Measurements from ENCODE around the gene HNF4A.
"Not testable (repeated sequence)": the region's sequence is repeated elsewhere in the genome, so short reads cannot be mapped to it uniquely, and the experiment has no call there.

Gene HNF4A

DNA sequence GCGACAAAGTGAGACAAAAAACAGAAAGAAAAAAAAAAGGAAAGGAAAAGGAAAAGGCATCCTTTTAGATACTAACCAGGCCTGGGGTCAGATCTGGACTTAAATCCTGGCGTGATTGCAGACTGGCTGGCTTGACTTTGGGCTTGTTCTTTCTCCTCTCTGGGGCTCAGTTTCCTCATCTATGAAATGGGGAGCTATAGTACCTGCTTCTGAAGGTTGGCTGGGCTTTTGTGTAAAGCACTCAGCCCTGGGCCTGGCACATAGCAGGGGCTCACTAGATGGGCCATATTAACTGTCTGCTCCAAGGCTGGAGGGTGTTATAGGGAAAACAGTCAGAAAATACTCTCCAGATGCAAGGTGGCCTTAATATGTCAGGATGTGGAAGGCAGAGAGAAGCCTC is 19.8 kb upstream of the HNF4A start:
- Histone ChIP-seq H3K36me3 (ENCODE audit: insufficient read depth, insufficient read length, low read length) (no peaks in the 10 kb centered on the region), H3K27me3 (ENCODE audit: insufficient read depth, insufficient read length) (no peaks in the 10 kb centered on the region), H3K4me3 (ENCODE audit: insufficient read length, low read depth) (no peak overlapping the region), H3K4me1 (ENCODE audit: insufficient read depth, insufficient read length) (peaks cover 4% of the 10 kb centered on the region), H3K9me3 (ENCODE audit: insufficient read depth, low read length) (no peaks in the 10 kb centered on the region), H3K9ac (ENCODE audit: insufficient read length, low read depth) (no peak overlapping the region)
- DNase-seq (ENCODE audit: low read depth, low spot score) = no peak
- TF ChIP-seq SUZ12 (IDR thresholded peaks at IDR 0.05; ENCODE audit: extremely low read depth, insufficient read depth, insufficient read length) (no peak), YY1 (IDR thresholded peaks at IDR 0.05; ENCODE audit: insufficient read depth, insufficient read length) (no peak)

DNA sequence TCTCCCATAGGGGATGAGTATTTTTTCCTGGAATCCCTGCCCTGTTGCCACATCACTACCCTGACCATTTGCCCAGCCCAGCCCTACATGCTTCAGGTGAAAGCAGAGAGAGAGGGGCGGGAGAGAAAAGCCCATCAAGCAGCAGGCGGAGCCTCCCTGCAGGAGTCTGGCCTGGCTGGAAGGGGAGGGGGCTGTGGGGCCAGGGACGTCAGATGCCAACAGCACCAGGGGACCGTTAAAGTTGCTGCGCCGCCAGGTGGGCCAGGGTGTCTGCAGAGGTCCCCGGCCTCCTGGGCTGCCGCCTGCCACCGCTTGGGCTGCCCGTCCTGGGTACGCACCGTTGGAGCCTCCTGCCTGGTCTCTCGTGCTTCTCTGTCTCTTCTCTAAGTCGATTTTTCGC is 19.4 kb upstream of the HNF4A start:
- peak; percentile 27 for DNase-seq (ENCODE audit: low read depth, low spot score)
- no peaks in the 10 kb centered on the region for H3K36me3 ChIP-seq (ENCODE audit: insufficient read depth, insufficient read length, low read length)
- H3K4me3 ChIP-seq (ENCODE audit: insufficient read length, low read depth) = no peak overlapping the region
- peaks cover 4% of the 10 kb centered on the region for H3K4me1 ChIP-seq (ENCODE audit: insufficient read depth, insufficient read length)
- H3K9me3 ChIP-seq (ENCODE audit: insufficient read depth, low read length) = no peaks in the 10 kb centered on the region
- H3K9ac ChIP-seq (ENCODE audit: insufficient read length, low read depth) = peak overlapping the region; percentile 36
- no peaks in the 10 kb centered on the region for H3K27me3 ChIP-seq (ENCODE audit: insufficient read depth, insufficient read length)
- no peak for TF ChIP-seq YY1 (IDR thresholded peaks at IDR 0.05; ENCODE audit: insufficient read depth, insufficient read length)
- no peak for TF ChIP-seq ZNF274 (IDR thresholded peaks at IDR 0.05; ENCODE audit: low read depth, low read length)
- no peak for TF ChIP-seq SUZ12 (IDR thresholded peaks at IDR 0.05; ENCODE audit: extremely low read depth, insufficient read depth, insufficient read length)

DNA sequence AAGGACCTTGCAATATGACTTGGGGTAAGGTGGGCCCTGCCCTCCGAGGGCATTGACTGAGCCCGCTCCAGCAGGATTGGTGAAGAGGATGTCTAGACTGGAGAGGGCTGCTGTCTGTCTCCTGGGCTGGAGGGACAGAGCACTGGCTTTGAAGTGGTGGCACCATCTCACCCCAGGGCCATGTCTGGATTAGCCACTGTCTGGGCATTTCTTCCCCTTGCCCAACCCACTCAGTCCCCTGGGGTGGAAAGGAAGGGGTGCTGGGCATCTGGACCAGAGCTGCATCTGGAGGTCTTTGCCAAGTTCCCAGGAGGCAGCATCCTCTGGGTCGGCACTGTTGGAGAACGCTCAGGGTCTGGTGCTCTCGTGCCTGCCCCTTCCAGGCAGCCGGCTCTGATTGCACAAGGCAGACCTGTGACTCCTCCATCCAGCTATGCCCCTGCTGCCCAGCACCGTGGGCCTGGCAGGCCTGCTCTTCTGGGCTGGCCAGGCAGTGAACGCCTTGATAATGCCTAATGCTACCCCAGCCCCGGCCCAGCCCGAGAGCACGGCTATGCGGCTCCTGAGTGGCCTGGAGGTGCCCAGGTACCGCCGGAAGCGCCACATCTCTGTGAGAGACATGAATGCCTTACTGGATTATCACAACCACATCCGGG is 18.6 kb upstream of the HNF4A start, which contains the start of gene R3HDML:
R3HDML (plus strand) TSS at position 319 of the 656 bp plus-strand sequence; CDS start at position 434, 115 bp downstream.
- peaks cover 4% of the 10 kb centered on the region for H3K4me1 ChIP-seq (ENCODE audit: insufficient read depth, insufficient read length)
- no peak within 1 kb of the TSS for H3K4me3 ChIP-seq (ENCODE audit: insufficient read length, low read depth)
- peak within 1 kb of the TSS; percentile 36 for H3K9ac ChIP-seq (ENCODE audit: insufficient read length, low read depth)
- DNase-seq (ENCODE audit: low read depth, low spot score) = no peak
- no peaks in the 10 kb centered on the region for H3K27me3 ChIP-seq (ENCODE audit: insufficient read depth, insufficient read length)
- TF ChIP-seq SUZ12 (IDR thresholded peaks at IDR 0.05; ENCODE audit: extremely low read depth, insufficient read depth, insufficient read length) (no peak), ZNF274 (IDR thresholded peaks at IDR 0.05; ENCODE audit: low read depth, low read length) (no peak), YY1 (IDR thresholded peaks at IDR 0.05; ENCODE audit: insufficient read depth, insufficient read length) (no peak)
- H3K36me3 ChIP-seq (ENCODE audit: insufficient read depth, insufficient read length, low read length) = no peaks in the 10 kb centered on the region
- H3K9me3 ChIP-seq (ENCODE audit: insufficient read depth, low read length) = no peaks in the 10 kb centered on the region

DNA sequence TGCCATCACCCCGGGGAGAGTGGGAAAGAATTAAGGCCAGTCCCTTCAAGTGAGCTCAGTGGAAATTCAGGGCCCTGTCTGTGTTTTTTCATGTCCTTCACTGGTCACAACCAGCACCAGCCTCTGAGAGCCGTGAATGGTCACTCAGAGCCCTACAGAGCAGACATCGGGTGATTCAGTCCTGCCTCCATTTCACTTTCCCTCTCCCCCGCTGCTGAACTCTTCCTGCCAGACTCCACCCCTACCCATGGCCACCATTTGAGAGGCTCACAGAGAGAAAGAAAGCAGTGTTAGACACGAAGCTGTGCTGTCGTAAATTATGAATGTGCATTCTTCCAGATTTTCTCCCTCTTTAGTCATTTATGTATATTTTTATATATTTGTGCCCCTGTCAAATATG is 13.3 kb upstream of the HNF4A start:
- Histone ChIP-seq H3K9ac (ENCODE audit: insufficient read length, low read depth) (no peak overlapping the region), H3K4me1 (ENCODE audit: insufficient read depth, insufficient read length) (peaks cover 6% of the 10 kb centered on the region), H3K36me3 (ENCODE audit: insufficient read depth, insufficient read length, low read length) (no peaks in the 10 kb centered on the region), H3K4me3 (ENCODE audit: insufficient read length, low read depth) (no peak overlapping the region), H3K9me3 (ENCODE audit: insufficient read depth, low read length) (no peaks in the 10 kb centered on the region), H3K27me3 (ENCODE audit: insufficient read depth, insufficient read length) (no peaks in the 10 kb centered on the region)
- TF ChIP-seq YY1 (IDR thresholded peaks at IDR 0.05; ENCODE audit: insufficient read depth, insufficient read length) (no peak), ZNF274 (IDR thresholded peaks at IDR 0.05; ENCODE audit: low read depth, low read length) (no peak), SUZ12 (IDR thresholded peaks at IDR 0.05; ENCODE audit: extremely low read depth, insufficient read depth, insufficient read length) (no peak)
- DNase-seq (ENCODE audit: low read depth, low spot score) = no peak

DNA sequence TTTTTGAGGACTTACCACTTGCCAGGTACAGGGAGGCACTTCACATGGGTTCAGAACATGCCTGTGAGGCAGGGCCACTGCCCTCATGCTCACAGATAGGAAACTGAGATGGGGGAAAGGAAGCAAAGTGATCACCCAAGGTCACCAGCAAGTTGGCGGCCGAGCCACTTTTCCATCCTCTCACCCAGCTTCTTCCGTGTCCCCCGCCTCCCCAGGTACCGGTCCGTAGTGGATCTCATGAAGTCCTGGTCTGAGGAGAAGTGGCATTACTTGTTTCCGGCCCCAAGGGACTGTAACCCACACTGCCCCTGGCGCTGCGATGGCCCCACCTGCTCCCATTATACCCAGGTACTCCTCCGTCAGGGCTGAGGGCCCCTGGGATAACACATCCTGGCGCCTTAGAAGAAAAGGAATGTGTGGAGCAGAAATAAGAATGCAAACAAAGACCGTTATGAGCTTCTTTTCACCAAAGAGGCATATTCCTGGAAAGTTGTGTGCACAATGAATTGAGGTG is 12.3 kb upstream of the HNF4A start:
- Histone ChIP-seq H3K9ac (ENCODE audit: insufficient read length, low read depth) (no peak overlapping the region), H3K4me1 (ENCODE audit: insufficient read depth, insufficient read length) (peaks cover 6% of the 10 kb centered on the region), H3K4me3 (ENCODE audit: insufficient read length, low read depth) (no peak overlapping the region), H3K9me3 (ENCODE audit: insufficient read depth, low read length) (no peaks in the 10 kb centered on the region), H3K27me3 (ENCODE audit: insufficient read depth, insufficient read length) (no peaks in the 10 kb centered on the region), H3K36me3 (ENCODE audit: insufficient read depth, insufficient read length, low read length) (no peaks in the 10 kb centered on the region)
- no peak for TF ChIP-seq ZNF274 (IDR thresholded peaks at IDR 0.05; ENCODE audit: low read depth, low read length)
- TF ChIP-seq YY1 (IDR thresholded peaks at IDR 0.05; ENCODE audit: insufficient read depth, insufficient read length) = no peak
- no peak for TF ChIP-seq SUZ12 (IDR thresholded peaks at IDR 0.05; ENCODE audit: extremely low read depth, insufficient read depth, insufficient read length)
- no peak for DNase-seq (ENCODE audit: low read depth, low spot score)

DNA sequence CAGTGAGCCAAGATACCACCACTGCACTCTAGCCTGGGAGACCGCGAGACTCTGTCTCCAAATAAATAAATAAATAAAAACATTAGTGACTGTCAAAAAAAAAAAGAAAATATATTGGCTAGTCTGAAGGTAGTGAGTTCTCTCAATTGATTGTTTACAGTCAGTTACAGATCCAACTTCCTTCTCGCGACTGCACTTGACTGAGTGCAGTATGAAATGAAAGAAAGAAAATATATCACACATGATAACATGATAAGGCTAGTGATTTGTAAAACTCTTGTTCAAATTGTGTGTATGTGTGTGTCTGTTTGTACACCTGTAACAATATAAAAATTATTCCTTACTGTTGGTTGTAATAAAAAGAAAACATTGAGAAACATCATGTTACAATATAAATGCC is 10.8 kb upstream of the HNF4A start:
- Histone ChIP-seq H3K4me1 (ENCODE audit: insufficient read depth, insufficient read length) (peaks cover 6% of the 10 kb centered on the region), H3K9me3 (ENCODE audit: insufficient read depth, low read length) (no peaks in the 10 kb centered on the region), H3K4me3 (ENCODE audit: insufficient read length, low read depth) (no peak overlapping the region), H3K27me3 (ENCODE audit: insufficient read depth, insufficient read length) (no peaks in the 10 kb centered on the region), H3K9ac (ENCODE audit: insufficient read length, low read depth) (no peak overlapping the region), H3K36me3 (ENCODE audit: insufficient read depth, insufficient read length, low read length) (no peaks in the 10 kb centered on the region)
- TF ChIP-seq YY1 (IDR thresholded peaks at IDR 0.05; ENCODE audit: insufficient read depth, insufficient read length) (no peak), ZNF274 (IDR thresholded peaks at IDR 0.05; ENCODE audit: low read depth, low read length) (no peak), SUZ12 (IDR thresholded peaks at IDR 0.05; ENCODE audit: extremely low read depth, insufficient read depth, insufficient read length) (no peak)
- no peak for DNase-seq (ENCODE audit: low read depth, low spot score)

DNA sequence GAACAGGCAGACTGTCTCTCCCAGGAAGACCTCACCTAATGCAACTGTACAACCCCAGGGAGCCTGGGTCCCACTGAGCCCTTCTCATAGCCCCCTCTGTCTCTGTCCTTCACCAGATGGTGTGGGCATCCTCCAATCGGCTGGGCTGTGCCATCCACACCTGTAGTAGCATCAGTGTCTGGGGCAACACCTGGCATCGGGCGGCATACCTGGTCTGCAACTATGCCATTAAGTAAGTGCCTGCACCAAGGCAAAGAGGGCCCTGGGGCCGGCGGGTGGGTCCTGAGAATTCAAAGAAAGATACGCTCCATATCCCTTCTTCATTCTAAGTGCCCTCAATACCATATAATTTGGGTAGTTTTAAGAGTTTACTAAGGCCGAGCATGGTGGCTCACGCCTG is 10.4 kb upstream of the HNF4A start:
- no peak for TF ChIP-seq ZNF274 (IDR thresholded peaks at IDR 0.05; ENCODE audit: low read depth, low read length)
- H3K4me1 ChIP-seq (ENCODE audit: insufficient read depth, insufficient read length) = peaks cover 6% of the 10 kb centered on the region
- H3K9ac ChIP-seq (ENCODE audit: insufficient read length, low read depth) = no peak overlapping the region
- no peaks in the 10 kb centered on the region for H3K36me3 ChIP-seq (ENCODE audit: insufficient read depth, insufficient read length, low read length)
- H3K27me3 ChIP-seq (ENCODE audit: insufficient read depth, insufficient read length) = no peaks in the 10 kb centered on the region
- no peak overlapping the region for H3K4me3 ChIP-seq (ENCODE audit: insufficient read length, low read depth)
- H3K9me3 ChIP-seq (ENCODE audit: insufficient read depth, low read length) = no peaks in the 10 kb centered on the region
- DNase-seq (ENCODE audit: low read depth, low spot score) = no peak

DNA sequence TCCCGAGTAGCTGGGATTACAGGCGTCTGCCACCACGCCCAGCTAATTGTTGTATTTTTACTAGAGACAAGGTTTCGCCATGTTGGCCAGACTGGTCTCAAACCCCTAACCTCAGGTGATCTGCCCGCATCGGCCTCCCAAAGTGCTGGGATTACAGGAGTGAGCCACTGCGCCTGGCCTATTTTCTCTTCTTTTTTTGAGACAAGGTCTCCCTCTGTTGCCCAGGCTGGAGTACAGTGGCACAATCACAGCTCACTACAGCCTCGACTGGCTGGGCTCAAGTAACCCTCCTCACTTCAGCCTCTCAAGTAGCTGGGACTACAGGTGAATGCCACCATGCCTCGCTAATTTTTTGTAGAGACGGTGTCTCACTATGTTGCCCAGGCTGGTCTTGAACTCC is 9.6 kb upstream of the HNF4A start:
- not testable (repeated sequence) for H3K27me3 ChIP-seq (ENCODE audit: insufficient read depth, insufficient read length); H3K9me3 ChIP-seq (ENCODE audit: insufficient read depth, low read length); H3K9ac ChIP-seq (ENCODE audit: insufficient read length, low read depth); H3K36me3 ChIP-seq (ENCODE audit: insufficient read depth, insufficient read length, low read length); H3K4me3 ChIP-seq (ENCODE audit: insufficient read length, low read depth); DNase-seq (ENCODE audit: low read depth, low spot score); H3K4me1 ChIP-seq (ENCODE audit: insufficient read depth, insufficient read length)

Data from NT2/D1 (cell line).